ENCODE measurements around the gene PRDX2. TPM values are rescaled to one million over a fixed set of nuclear protein-coding genes. Genes with fewer than 3 reads are reported as not detected.

The PRDX2 gene
- polyA plus RNA-seq, 1 of the 3 experiments (the other 2 are of a cell fraction): 341 TPM

DNA sequence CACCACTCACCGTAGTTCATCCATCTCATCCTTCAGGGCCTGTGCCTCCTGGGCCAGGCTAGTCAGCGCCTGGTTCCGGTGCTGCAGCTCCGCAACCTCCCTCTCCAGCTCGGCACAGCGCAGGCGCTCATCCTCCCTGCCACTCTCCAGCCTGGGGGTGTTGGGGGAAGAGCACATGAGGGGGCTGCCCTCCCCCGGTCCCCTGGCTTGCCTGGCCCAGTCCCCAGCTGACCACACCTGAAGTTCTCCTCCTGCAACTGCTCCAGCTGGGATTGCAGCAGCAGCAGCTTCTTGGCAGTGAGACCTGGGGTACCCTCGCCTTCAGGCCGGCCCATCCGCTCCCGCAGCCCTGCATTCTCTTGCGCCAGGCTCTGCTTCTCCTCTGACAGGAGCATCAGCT, 30.7 kb downstream of the PRDX2 start:
- H3K4me3 ChIP-seq (ENCODE audit: low read depth in 2 of 2, low read length in 1 of 2): no peak overlapping the region
- no peak for TF ChIP-seq SMC3 (IDR thresholded peaks at IDR 0.05; ENCODE audit: low read depth, low read length)
- TF ChIP-seq MXI1 (IDR thresholded peaks at IDR 0.05; ENCODE audit: low read depth, low read length): no peak
- TF ChIP-seq, protein P1, sequence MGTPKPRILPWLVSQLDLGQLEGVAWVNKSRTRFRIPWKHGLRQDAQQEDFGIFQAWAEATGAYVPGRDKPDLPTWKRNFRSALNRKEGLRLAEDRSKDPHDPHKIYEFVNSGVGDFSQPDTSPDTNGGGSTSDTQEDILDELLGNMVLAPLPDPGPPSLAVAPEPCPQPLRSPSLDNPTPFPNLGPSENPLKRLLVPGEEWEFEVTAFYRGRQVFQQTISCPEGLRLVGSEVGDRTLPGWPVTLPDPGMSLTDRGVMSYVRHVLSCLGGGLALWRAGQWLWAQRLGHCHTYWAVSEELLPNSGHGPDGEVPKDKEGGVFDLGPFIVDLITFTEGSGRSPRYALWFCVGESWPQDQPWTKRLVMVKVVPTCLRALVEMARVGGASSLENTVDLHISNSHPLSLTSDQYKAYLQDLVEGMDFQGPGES (IDR thresholded peaks at IDR 0.05; ENCODE audit: low read depth, low read length): no peak
- no peak for TF ChIP-seq SIN3A (IDR thresholded peaks at IDR 0.05; ENCODE audit: borderline replicate concordance, low read depth, low read length)
- no peak for TF ChIP-seq TAF1 (IDR thresholded peaks at IDR 0.05; ENCODE audit: borderline replicate concordance, low read depth, low read length)
- TF ChIP-seq FOXM1 (IDR thresholded peaks at IDR 0.05; ENCODE audit: low read depth): no peak
- no peak for TF ChIP-seq ELF1 (IDR thresholded peaks at IDR 0.05)
- TF ChIP-seq MEF2A (IDR thresholded peaks at IDR 0.05; ENCODE audit: borderline replicate concordance, low read depth): no peak
- TF ChIP-seq, protein P2, sequence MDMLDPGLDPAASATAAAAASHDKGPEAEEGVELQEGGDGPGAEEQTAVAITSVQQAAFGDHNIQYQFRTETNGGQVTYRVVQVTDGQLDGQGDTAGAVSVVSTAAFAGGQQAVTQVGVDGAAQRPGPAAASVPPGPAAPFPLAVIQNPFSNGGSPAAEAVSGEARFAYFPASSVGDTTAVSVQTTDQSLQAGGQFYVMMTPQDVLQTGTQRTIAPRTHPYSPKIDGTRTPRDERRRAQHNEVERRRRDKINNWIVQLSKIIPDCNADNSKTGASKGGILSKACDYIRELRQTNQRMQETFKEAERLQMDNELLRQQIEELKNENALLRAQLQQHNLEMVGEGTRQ (IDR thresholded peaks at IDR 0.05; ENCODE audit: borderline replicate concordance, low read depth, low read length): no peak
- TF ChIP-seq GABPA (IDR thresholded peaks at IDR 0.05; ENCODE audit: low read depth): no peak
- no peak for TF ChIP-seq RCOR1 (IDR thresholded peaks at IDR 0.05; ENCODE audit: low read length)
- no peak for TF ChIP-seq RXRA (IDR thresholded peaks at IDR 0.05; ENCODE audit: borderline replicate concordance, low read depth)
- no peak for TF ChIP-seq GATA2 (CRISPR knock-in tag; IDR thresholded peaks at IDR 0.05)
- TF ChIP-seq NFIC (IDR thresholded peaks at IDR 0.05; ENCODE audit: borderline replicate concordance): no peak
- no peak for TF ChIP-seq POLR2AphosphoS5 (IDR thresholded peaks at IDR 0.05; ENCODE audit: low read depth, low read length)
- TF ChIP-seq, protein P3, sequence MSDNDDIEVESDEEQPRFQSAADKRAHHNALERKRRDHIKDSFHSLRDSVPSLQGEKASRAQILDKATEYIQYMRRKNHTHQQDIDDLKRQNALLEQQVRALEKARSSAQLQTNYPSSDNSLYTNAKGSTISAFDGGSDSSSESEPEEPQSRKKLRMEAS (IDR thresholded peaks at IDR 0.05; ENCODE audit: low read depth): no peak
- TF ChIP-seq NRF1 (IDR thresholded peaks at IDR 0.05; ENCODE audit: low read depth, low read length): no peak
- TF ChIP-seq, protein P4, sequence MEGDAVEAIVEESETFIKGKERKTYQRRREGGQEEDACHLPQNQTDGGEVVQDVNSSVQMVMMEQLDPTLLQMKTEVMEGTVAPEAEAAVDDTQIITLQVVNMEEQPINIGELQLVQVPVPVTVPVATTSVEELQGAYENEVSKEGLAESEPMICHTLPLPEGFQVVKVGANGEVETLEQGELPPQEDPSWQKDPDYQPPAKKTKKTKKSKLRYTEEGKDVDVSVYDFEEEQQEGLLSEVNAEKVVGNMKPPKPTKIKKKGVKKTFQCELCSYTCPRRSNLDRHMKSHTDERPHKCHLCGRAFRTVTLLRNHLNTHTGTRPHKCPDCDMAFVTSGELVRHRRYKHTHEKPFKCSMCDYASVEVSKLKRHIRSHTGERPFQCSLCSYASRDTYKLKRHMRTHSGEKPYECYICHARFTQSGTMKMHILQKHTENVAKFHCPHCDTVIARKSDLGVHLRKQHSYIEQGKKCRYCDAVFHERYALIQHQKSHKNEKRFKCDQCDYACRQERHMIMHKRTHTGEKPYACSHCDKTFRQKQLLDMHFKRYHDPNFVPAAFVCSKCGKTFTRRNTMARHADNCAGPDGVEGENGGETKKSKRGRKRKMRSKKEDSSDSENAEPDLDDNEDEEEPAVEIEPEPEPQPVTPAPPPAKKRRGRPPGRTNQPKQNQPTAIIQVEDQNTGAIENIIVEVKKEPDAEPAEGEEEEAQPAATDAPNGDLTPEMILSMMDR (IDR thresholded peaks at IDR 0.05): no peak
- DNase-seq: no peak
- no peaks in the 10 kb centered on the region for H3K27me3 ChIP-seq (ENCODE audit: insufficient read depth)
- no peak overlapping the region for H2AFZ ChIP-seq (ENCODE audit: low read depth)
- no peaks in the 10 kb centered on the region for H3K9me2 ChIP-seq
- no peaks in the 10 kb centered on the region for H4K20me1 ChIP-seq (ENCODE audit: insufficient read depth)
- no peak overlapping the region; a peak in 1 of 4 replicates for H3K27ac ChIP-seq (ENCODE audit: low read depth in 2 of 2, low read length in 1 of 2)
- H3K9me3 ChIP-seq: no peaks in the 10 kb centered on the region
- peaks cover 12% of the 10 kb centered on the region for H3F3A ChIP-seq (replicated peaks; ENCODE audit: insufficient read depth)
- POLR2A ChIA-PET: no interaction called here
- 93% methylated on average over 11 of the region's 13 CpGs for WGBS (ENCODE audit: low lambda C conversion rate)
- H3K4me2 ChIP-seq: no peak overlapping the region
- H3K36me3 ChIP-seq (replicated peaks in 1 of 2; ENCODE audit: control insufficient read depth in 1 of 2, insufficient read depth in 2 of 2, low read length in 1 of 2): no peaks in the 10 kb centered on the region
- CTCF ChIA-PET: interaction anchor here (0.8 to 17.5 kb wide), 3 partner anchors 12 to 77 kb away, joined by 4 to 321 read pairs (median 75); partner anchors contain the start of genes JUNB, PRDX2 and THSD8
- no peaks in the 10 kb centered on the region for H3K79me2 ChIP-seq (ENCODE audit: insufficient read depth)
- no peak overlapping the region for H3K9ac ChIP-seq
- peaks cover 6 to 28% of the 10 kb centered on the region in 2 experiments; a peak in 1 of 4 replicates for H3K4me1 ChIP-seq (ENCODE audit: control insufficient read depth in 1 of 2, insufficient read depth in 2 of 2, low read depth in 1 of 2, low read length in 1 of 2)
